Astrocyte (in vitro differentiated cells and primary cell): ENCODE data around the gene PROB1. TPM values are rescaled to one million over a fixed set of nuclear protein-coding genes. Genes with fewer than 3 reads are reported as not detected.

Experiments
- DNase-seq: peaks from one replicate; pipeline ENCODE4 v3.0.0-alpha.2; 2010; ENCODE audit warnings: low read depth
- FAIRE-seq: peaks from 2 replicates; lab custom pipeline; 2011; peaks lifted over from hg19 to GRCh38; lab: Jason Lieb, UNC
- H2AFZ ChIP-seq: 2 replicates; pipeline ENCODE4 v1.6.0; 2012; ENCODE audit warnings: low read depth, low read length, inconsistent platforms
- H3K27ac ChIP-seq: 2 replicates; pipeline ENCODE4 v1.5.1; 2011; ENCODE audit warnings: low read depth, low read length, inconsistent platforms
- H3K27me3 ChIP-seq: 2 replicates; pipeline ENCODE4 v1.6.0; 2011; ENCODE audit warnings: low read length, inconsistent platforms; ENCODE audit not compliant: insufficient read depth
- H3K36me3 ChIP-seq: 2 replicates; pipeline ENCODE4 v1.5.1; 2011; ENCODE audit warnings: low read length, inconsistent platforms; ENCODE audit not compliant: insufficient read depth
- H3K4me1 ChIP-seq: 2 replicates; pipeline ENCODE4 v1.5.1; 2011; ENCODE audit warnings: low read length, inconsistent platforms; ENCODE audit not compliant: insufficient read depth
- H3K4me2 ChIP-seq: 2 replicates; pipeline ENCODE4 v1.6.0; 2012; ENCODE audit warnings: low read length, inconsistent platforms
- H3K4me3 ChIP-seq: 2 replicates; pipeline ENCODE4 v1.5.1; 2011; ENCODE audit warnings: low read depth, mild to moderate bottlenecking, low read length, inconsistent platforms; ENCODE audit not compliant: insufficient read depth
- H3K79me2 ChIP-seq: 2 replicates; pipeline ENCODE4 v1.6.0; 2012; ENCODE audit warnings: mild to moderate bottlenecking, low read length, inconsistent platforms; ENCODE audit not compliant: insufficient read depth
- H3K9ac ChIP-seq: 2 replicates; pipeline ENCODE4 v1.6.0; 2012; ENCODE audit warnings: mild to moderate bottlenecking, low read length, inconsistent platforms
- H3K9me3 ChIP-seq: 2 replicates; pipeline ENCODE4 v1.5.1; 2012; ENCODE audit warnings: low read depth, mild to moderate bottlenecking, low read length, inconsistent platforms; ENCODE audit not compliant: insufficient read depth
- H4K20me1 ChIP-seq: 2 replicates; pipeline ENCODE4 v1.6.0; 2012; ENCODE audit warnings: low read length, inconsistent platforms; ENCODE audit not compliant: insufficient read depth
- H3K27ac Mint-ChIP-seq: one replicate; pipeline ENCODE4 v1.8.0; 2021; ENCODE audit warnings: mild to moderate bottlenecking, mixed read lengths; ENCODE audit not compliant: unreplicated experiment
- H3K27me3 Mint-ChIP-seq: one replicate; pipeline ENCODE4 v1.8.0; 2021; ENCODE audit warnings: low read depth, mixed read lengths; ENCODE audit not compliant: unreplicated experiment
- H3K36me3 Mint-ChIP-seq: one replicate; pipeline ENCODE4 v1.8.0; 2021; ENCODE audit warnings: low read depth, mixed read lengths; ENCODE audit not compliant: unreplicated experiment
- H3K4me1 Mint-ChIP-seq: one replicate; pipeline ENCODE4 v1.8.0; 2021; ENCODE audit warnings: low read depth, mixed read lengths; ENCODE audit not compliant: unreplicated experiment
- H3K4me3 Mint-ChIP-seq: one replicate; pipeline ENCODE4 v1.8.0; 2021; ENCODE audit warnings: mild to moderate bottlenecking, moderate library complexity, mixed read lengths; ENCODE audit not compliant: unreplicated experiment
- H3K9me3 Mint-ChIP-seq: one replicate; pipeline ENCODE4 v1.8.0; 2021; ENCODE audit warnings: mild to moderate bottlenecking, mixed read lengths; ENCODE audit not compliant: unreplicated experiment
- EZH2 ChIP-seq: IDR thresholded peaks from 2 replicates; pipeline ENCODE4 v1.6.1; 2012; ENCODE audit warnings: mild to moderate bottlenecking, low read length, inconsistent platforms; ENCODE audit not compliant: insufficient read depth
- total RNA-seq: library from RNA; stranded (reverse); gene quantifications from 2 replicates; pipeline ENCODE4 v1.2.1, GENCODE V29; 2021
- TF ChIP-seq, protein P1 (sequence below): IDR thresholded peaks from 2 replicates; pipeline ENCODE4 v1.5.1; 2011; ENCODE audit warnings: low read depth, mild to moderate bottlenecking, inconsistent platforms, low read length, moderate library complexity; ENCODE audit not compliant: insufficient read depth

Gene PROB1
- total RNA-seq, 1 donor from 2014 or later: 0.59 TPM

DNA sequence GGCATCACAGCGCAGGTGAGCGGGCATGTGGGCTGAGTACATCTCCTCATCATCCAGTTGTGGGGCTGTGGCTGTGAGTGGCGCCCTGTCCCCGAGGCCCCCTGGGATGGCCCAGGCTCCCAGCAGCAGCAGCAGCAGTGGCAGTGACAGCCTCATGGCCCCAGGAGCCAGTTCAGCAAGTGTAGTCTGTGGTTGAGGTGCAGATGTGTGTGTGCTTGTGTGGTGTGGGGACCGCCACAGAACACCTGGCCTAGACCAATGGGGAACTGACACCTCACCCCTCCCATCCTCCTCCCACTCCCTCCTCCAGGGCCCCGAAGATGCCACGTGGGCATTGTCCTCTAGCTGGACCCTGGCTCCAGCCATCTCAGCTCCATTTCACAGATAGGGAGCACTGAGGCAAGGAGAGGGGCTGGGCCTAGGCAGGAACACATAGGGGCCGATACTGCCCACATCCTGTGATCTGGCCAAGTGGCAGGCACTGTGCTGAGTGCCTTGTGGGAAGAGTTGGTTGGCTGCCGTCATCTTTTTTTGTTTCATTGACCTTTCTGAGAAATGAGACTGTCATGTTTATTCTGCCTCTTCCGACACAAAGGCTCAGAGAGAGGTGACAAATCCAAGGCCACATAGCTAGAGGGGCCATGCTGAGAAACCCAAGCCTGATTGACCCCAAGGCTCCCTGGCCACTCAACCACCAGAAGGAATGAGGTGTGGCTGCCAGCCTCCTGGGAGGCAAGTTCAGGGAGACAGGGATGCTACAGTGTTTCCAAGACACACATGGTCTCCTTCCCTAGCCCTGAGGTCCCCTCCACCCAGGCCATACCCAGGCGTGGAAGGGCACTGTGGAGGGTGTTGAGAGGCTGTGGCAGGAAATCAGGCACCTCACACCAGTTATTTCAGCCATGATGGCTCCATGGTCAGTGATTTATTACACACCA lies 4.9 kb downstream of the PROB1 start, which contains the start of gene MZB1:
TSS of gene MZB1 (minus strand) at position 213 of the 938 bp plus-strand sequence. CDS start at position 156, 57 bp downstream.
- Histone ChIP-seq H3K79me2 (no peaks in the 10 kb centered on the region), H3K9me3 (no peaks in the 10 kb centered on the region), H3K4me2 (no peak within 1 kb of the TSS), H3K27ac (no peak within 1 kb of the TSS), H3K4me3 (no peak within 1 kb of the TSS), H3K27me3 (peaks cover 18% of the 10 kb centered on the region), H2AFZ (no peak within 1 kb of the TSS), H3K36me3 (no peaks in the 10 kb centered on the region), H3K4me1 (peaks cover 11% of the 10 kb centered on the region), H3K9ac (no peak within 1 kb of the TSS), H4K20me1 (no peaks in the 10 kb centered on the region)
- Mint-ChIP-seq H3K9me3 (no peaks in the 10 kb centered on the region), H3K27ac (no peak within 1 kb of the TSS), H3K4me1 (peaks cover 2% of the 10 kb centered on the region), H3K27me3 (peaks cover 31% of the 10 kb centered on the region), H3K36me3 (no peaks in the 10 kb centered on the region), H3K4me3 (no peak within 1 kb of the TSS)
- TF ChIP-seq, protein P1, sequence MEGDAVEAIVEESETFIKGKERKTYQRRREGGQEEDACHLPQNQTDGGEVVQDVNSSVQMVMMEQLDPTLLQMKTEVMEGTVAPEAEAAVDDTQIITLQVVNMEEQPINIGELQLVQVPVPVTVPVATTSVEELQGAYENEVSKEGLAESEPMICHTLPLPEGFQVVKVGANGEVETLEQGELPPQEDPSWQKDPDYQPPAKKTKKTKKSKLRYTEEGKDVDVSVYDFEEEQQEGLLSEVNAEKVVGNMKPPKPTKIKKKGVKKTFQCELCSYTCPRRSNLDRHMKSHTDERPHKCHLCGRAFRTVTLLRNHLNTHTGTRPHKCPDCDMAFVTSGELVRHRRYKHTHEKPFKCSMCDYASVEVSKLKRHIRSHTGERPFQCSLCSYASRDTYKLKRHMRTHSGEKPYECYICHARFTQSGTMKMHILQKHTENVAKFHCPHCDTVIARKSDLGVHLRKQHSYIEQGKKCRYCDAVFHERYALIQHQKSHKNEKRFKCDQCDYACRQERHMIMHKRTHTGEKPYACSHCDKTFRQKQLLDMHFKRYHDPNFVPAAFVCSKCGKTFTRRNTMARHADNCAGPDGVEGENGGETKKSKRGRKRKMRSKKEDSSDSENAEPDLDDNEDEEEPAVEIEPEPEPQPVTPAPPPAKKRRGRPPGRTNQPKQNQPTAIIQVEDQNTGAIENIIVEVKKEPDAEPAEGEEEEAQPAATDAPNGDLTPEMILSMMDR: no peak
- no peak for TF ChIP-seq EZH2
- FAIRE-seq (no peak), DNase-seq (no peak)

DNA sequence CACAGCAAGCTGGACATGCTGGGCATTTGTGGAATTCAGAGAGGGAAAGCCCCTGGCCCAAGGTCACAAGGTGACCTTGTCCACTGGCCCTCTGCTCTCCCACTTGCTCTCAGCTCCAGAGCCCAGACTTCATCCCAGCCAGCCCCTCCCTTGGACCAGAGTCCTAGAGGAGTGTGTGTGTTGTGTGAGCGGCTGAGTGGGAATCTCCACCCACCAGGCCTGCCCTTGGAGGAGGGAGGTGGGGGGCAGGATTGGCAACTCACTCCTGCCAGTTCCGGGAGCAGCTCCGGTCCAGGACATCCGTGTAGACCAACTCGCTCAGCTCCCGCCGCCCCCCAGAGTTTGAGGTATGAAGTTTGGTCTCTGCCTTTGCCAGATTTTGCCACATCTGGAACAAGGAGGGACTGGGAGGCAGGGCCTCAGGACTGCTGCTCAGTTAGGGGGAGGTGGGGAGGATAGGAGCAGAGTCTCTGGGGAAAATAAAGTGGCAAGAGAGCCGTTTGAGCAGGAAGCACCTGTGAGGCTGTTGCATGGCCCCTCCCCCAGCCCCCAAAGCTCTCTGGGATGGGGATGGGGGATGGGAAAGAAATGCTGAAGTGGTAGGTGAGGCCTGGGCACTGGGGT lies 6.6 kb downstream of the PROB1 start:
- FAIRE-seq (no peak), DNase-seq (no peak)
- Histone ChIP-seq H3K4me2 (no peak overlapping the region), H3K27me3 (peaks cover 6% of the 10 kb centered on the region), H3K27ac (no peak overlapping the region), H3K4me1 (peaks cover 4% of the 10 kb centered on the region), H3K79me2 (no peaks in the 10 kb centered on the region), H3K9me3 (no peaks in the 10 kb centered on the region), H3K36me3 (no peaks in the 10 kb centered on the region), H3K9ac (no peak overlapping the region), H2AFZ (no peak overlapping the region), H4K20me1 (no peaks in the 10 kb centered on the region), H3K4me3 (no peak overlapping the region)
- TF ChIP-seq, protein P1: no peak
- no peak for TF ChIP-seq EZH2
- Mint-ChIP-seq H3K36me3 (no peaks in the 10 kb centered on the region), H3K27me3 (peaks cover 33% of the 10 kb centered on the region), H3K4me1 (peaks cover 2% of the 10 kb centered on the region), H3K4me3 (no peak overlapping the region), H3K27ac (no peak overlapping the region), H3K9me3 (no peaks in the 10 kb centered on the region)
